ENCODE results near the gene ERI3. TPM values are rescaled to one million over a fixed set of nuclear protein-coding genes. Genes with fewer than 3 reads are reported as not detected.

The ERI3 gene
- total RNA-seq, 1 donor from 2014 or later: 70.7 TPM

- Mint-ChIP-seq H3K4me1 (peaks cover 47% of the 10 kb centered on the region), H3K36me3 (peaks cover 13% of the 10 kb centered on the region)
These were observed 117.2 kb downstream of the ERI3 start for GRCh38 chr1:44237721-44238457.

GRCh38 chr1:44236490-44237272 lies 118.4 kb downstream of the ERI3 start:
- Mint-ChIP-seq H3K4me3 (no peak overlapping the region), H3K36me3 (peaks cover 20% of the 10 kb centered on the region), H3K27ac (no peak overlapping the region), H3K9me3 (no peaks in the 10 kb centered on the region), H3K27me3 (ENCODE audit: low read depth) (peaks cover 2% of the 10 kb centered on the region), H3K4me1 (peaks cover 42% of the 10 kb centered on the region)
- TF ChIP-seq, protein P1, sequence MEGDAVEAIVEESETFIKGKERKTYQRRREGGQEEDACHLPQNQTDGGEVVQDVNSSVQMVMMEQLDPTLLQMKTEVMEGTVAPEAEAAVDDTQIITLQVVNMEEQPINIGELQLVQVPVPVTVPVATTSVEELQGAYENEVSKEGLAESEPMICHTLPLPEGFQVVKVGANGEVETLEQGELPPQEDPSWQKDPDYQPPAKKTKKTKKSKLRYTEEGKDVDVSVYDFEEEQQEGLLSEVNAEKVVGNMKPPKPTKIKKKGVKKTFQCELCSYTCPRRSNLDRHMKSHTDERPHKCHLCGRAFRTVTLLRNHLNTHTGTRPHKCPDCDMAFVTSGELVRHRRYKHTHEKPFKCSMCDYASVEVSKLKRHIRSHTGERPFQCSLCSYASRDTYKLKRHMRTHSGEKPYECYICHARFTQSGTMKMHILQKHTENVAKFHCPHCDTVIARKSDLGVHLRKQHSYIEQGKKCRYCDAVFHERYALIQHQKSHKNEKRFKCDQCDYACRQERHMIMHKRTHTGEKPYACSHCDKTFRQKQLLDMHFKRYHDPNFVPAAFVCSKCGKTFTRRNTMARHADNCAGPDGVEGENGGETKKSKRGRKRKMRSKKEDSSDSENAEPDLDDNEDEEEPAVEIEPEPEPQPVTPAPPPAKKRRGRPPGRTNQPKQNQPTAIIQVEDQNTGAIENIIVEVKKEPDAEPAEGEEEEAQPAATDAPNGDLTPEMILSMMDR (IDR thresholded peaks at IDR 0.05; ENCODE audit: unreplicated experiment): no peak
- DNase-seq (ENCODE audit: low spot score in 2 of 2, unreplicated experiment in 2 of 2): no peak

More at GRCh38 chr1:44237721-44238457, 117.2 kb downstream of the ERI3 start:
- DNase-seq (ENCODE audit: low spot score in 2 of 2, unreplicated experiment in 2 of 2): peak; percentile 76 to 89
- peak overlapping the region; percentile 55 for H3K27ac Mint-ChIP-seq
- TF ChIP-seq, protein P1 (IDR thresholded peaks at IDR 0.05; ENCODE audit: unreplicated experiment): peak; percentile 46
- peaks cover 2% of the 10 kb centered on the region for H3K27me3 Mint-ChIP-seq (ENCODE audit: low read depth)
- H3K4me3 Mint-ChIP-seq: peak overlapping the region; percentile 20
- H3K9me3 Mint-ChIP-seq: no peaks in the 10 kb centered on the region

GRCh38 chr1:44235808-44236207 lies 119.2 kb downstream of the ERI3 start:
- TF ChIP-seq, protein P1 (IDR thresholded peaks at IDR 0.05; ENCODE audit: unreplicated experiment): no peak
- Mint-ChIP-seq H3K4me3 (no peak overlapping the region), H3K27ac (no peak overlapping the region), H3K4me1 (peaks cover 34% of the 10 kb centered on the region), H3K27me3 (ENCODE audit: low read depth) (peaks cover 2% of the 10 kb centered on the region), H3K36me3 (peaks cover 20% of the 10 kb centered on the region), H3K9me3 (no peaks in the 10 kb centered on the region)
- no peak for DNase-seq (ENCODE audit: low spot score in 2 of 2, unreplicated experiment in 2 of 2)

- Mint-ChIP-seq H3K4me3 (no peak overlapping the region), H3K36me3 (peaks cover 20% of the 10 kb centered on the region), H3K27me3 (ENCODE audit: low read depth) (peaks cover 2% of the 10 kb centered on the region), H3K9me3 (no peaks in the 10 kb centered on the region), H3K4me1 (peaks cover 15% of the 10 kb centered on the region), H3K27ac (no peak overlapping the region)
- TF ChIP-seq, protein P1 (IDR thresholded peaks at IDR 0.05; ENCODE audit: unreplicated experiment): no peak
- no peak for DNase-seq (ENCODE audit: low spot score in 2 of 2, unreplicated experiment in 2 of 2)
These were observed 121.5 kb downstream of the ERI3 start for GRCh38 chr1:44233593-44233992.

DNA sequence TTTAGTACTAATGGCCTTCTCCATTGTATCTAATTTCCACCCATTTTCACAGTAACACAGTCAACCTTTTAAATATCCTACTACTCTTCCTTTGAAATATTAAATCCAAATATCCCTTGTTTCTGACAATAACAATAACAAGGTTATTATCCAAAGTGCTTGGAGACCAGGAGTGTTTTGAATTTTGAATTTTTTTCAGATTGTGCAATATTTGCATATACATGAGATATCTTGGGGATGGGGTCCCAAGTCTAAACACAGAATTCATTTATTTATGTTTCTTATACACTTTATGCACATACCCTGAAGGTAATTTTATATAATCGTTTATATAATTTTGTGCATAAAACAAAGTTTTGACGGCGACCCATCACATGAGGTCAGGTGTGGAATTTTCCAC lies 124.3 kb downstream of the ERI3 start:
- Mint-ChIP-seq H3K27ac (no peak overlapping the region), H3K4me1 (no peaks in the 10 kb centered on the region), H3K9me3 (peaks cover 6% of the 10 kb centered on the region), H3K36me3 (peaks cover 27% of the 10 kb centered on the region), H3K27me3 (ENCODE audit: low read depth) (no peaks in the 10 kb centered on the region), H3K4me3 (no peak overlapping the region)
- TF ChIP-seq, protein P1 (IDR thresholded peaks at IDR 0.05; ENCODE audit: unreplicated experiment): no peak
- DNase-seq (ENCODE audit: low spot score in 2 of 2, unreplicated experiment in 2 of 2): no peak

All from mesothelial cell of epicardium (in vitro differentiated cells).